Thyroid gland (tissue), 4 donors: ENCODE data around the gene DYNC1I1.

ENCODE experiments used
- POLR2A ChIP-seq, 2 donors: fragments of 450-650 bp; IDR thresholded peaks; one replicate each; pipeline ENCODE4 v1.6.1; 2017; ENCODE audit warnings: antibody characterized with exemption in 2 of 2, mild to moderate bottlenecking in 2 of 2, moderate library complexity in 1 of 2
- TF ChIP-seq, protein P1 (sequence below), 6 experiments: fragments of 200-600 bp in 3 of 6; fragments of 450-650 bp in 3 of 6; sonication (generic) in 3 of 6; IDR thresholded peaks; one replicate each; pipeline ENCODE4 v1.5.1; 2016 to 2019; ENCODE audit warnings: antibody characterized with exemption in 6 of 6, mild to moderate bottlenecking in 2 of 6, inconsistent platforms in 1 of 6, moderate library complexity in 1 of 6

DNA sequence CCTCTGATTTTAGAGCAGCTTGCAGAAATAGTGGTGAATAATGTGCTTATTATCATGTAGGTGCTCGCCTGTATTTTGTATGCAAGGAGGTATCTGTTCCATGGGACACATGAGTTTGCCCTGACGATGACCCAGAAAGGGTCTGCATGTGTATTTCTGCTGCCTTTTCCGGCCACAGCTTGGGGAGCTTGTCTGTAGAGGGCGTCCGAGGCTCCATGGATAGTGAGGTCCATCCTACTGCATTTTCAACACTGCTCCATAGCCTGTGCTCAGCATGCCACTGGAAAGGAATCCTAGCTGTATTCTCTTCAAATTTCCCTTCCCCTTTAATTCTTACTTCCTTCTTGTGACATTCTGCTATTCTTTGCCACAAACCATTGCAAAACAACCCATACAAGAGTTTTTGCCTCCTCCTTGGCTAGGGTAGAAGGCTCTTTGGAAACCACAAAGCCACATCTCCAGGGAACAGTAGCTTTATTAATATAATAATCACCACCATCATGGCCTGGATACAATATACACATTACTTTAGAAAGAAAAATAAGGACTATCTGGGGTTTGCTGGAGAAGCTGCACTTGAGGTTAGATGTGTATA is 127.7 kb downstream of the DYNC1I1 start:
- TF ChIP-seq, protein P1, sequence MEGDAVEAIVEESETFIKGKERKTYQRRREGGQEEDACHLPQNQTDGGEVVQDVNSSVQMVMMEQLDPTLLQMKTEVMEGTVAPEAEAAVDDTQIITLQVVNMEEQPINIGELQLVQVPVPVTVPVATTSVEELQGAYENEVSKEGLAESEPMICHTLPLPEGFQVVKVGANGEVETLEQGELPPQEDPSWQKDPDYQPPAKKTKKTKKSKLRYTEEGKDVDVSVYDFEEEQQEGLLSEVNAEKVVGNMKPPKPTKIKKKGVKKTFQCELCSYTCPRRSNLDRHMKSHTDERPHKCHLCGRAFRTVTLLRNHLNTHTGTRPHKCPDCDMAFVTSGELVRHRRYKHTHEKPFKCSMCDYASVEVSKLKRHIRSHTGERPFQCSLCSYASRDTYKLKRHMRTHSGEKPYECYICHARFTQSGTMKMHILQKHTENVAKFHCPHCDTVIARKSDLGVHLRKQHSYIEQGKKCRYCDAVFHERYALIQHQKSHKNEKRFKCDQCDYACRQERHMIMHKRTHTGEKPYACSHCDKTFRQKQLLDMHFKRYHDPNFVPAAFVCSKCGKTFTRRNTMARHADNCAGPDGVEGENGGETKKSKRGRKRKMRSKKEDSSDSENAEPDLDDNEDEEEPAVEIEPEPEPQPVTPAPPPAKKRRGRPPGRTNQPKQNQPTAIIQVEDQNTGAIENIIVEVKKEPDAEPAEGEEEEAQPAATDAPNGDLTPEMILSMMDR (IDR thresholded peaks at IDR 0.05), result no peak
- no peak for TF ChIP-seq POLR2A (IDR thresholded peaks at IDR 0.05)
